Jurkat, Clone E6-1 (cell line): ENCODE results near the gene KCNAB1.

Experiments
- DNase-seq: peaks from one replicate; pipeline ENCODE4 v3.0.0-alpha.2; 2011; ENCODE audit warnings: low read depth, low spot score
- H3K4me3 ChIP-seq: 2 replicates; pipeline ENCODE4 v1.5.1; 2011; ENCODE audit warnings: mild to moderate bottlenecking, low read length, control low read depth, moderate library complexity

KCNAB1 gene

DNA sequence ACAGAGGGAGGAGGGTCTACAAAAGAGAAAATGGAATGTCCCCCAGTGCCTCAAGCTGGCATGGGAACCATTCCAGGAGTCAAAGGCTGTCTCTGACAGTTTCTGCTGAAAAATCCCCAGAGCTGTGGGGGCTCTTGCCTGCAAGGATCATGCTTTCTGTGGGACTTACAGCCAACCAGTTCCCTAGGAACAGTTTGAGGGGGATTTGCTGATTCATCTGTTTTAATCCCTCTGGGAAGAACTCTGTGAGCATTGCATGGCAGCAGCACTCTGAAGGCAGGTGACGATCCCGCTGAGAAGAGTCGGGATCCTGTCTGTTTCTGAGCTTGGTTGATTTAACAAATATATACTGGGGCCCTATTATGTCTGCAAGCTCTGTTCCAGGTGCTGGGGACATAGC is 258.5 kb downstream of the KCNAB1 start:
- DNase-seq, result no peak
- no peak overlapping the region for H3K4me3 ChIP-seq

DNA sequence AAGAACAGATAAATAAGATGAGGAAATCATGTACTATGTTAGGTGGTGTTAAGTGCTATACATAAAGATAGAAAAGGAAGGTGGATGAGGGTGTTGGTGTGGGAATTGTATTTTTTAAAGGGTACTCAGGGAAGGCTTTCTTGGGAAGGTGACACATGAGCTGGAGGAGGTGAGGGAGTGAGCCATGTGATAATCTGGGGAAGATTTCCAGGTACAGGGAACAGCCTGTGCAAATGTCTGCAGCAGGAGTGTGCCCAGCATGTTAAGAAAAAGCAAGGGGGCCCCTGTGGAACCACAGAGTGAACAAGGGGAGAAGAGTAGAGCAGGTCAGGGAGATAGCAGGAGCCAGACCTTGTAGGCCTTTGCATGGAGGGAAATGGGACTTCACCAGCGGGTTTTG is 258.9 kb downstream of the KCNAB1 start:
- DNase-seq, result no peak
- no peak overlapping the region for H3K4me3 ChIP-seq

GRCh38 chr3:156381253-156381652 is 260.9 kb downstream of the KCNAB1 start:
- DNase-seq, result no peak
- no peak overlapping the region for H3K4me3 ChIP-seq

- DNase-seq, result no peak
- no peak overlapping the region for H3K4me3 ChIP-seq
Observed at GRCh38 chr3:156382458-156383346, 262.3 kb downstream of the KCNAB1 start.

- no peak for DNase-seq
- no peak overlapping the region for H3K4me3 ChIP-seq
Observed at GRCh38 chr3:156383441-156384025, 263.2 kb downstream of the KCNAB1 start.

DNA sequence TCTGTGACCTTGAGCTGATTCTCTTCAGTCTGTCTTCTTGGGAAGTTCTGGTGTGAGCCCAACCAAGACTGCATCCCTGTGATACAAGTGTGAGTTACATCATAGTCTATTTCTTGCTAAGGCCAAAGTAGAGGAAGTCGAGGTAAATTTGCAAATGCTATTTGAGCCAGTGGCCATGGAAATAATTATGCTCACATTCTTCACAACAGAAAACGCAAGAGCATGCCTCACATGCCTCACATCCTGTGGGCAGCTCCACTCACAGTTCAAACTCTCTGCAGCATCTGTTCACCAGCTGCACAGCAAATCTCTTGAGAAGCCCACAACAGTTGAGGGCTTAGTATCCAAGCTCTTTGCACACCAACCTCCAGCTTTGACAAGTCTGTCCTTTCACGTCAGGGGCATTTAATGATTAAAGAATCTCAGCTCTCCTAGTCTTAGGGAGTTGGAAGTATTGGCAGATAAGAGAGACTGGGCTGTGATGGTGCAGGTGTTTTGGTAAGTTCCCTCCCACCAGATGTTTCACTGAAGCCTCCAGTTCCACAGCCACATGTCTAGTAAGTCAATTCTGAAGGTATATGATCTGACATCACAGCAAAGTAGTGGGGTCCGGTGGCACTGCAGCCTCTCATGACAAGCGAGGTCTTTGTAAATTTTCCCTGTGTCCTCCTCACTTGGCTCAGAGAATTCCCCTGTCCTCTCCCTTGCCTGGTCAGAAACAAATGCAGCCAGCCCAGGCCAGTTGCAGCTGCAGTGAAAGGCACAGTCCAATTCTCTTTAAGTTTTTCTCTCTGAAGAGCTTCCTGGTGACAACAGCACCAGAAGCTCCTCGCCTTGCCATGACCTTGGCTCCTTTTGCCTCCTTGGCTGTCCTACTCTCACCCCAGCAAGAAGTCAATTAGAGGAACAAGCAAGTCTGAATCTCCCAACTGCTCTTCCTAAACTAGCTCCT is 268.4 kb downstream of the KCNAB1 start:
- no peak for DNase-seq
- no peak overlapping the region for H3K4me3 ChIP-seq

- no peak overlapping the region for H3K4me3 ChIP-seq
- no peak for DNase-seq
Observed at GRCh38 chr3:156389449-156389950, 269.1 kb downstream of the KCNAB1 start.

DNA sequence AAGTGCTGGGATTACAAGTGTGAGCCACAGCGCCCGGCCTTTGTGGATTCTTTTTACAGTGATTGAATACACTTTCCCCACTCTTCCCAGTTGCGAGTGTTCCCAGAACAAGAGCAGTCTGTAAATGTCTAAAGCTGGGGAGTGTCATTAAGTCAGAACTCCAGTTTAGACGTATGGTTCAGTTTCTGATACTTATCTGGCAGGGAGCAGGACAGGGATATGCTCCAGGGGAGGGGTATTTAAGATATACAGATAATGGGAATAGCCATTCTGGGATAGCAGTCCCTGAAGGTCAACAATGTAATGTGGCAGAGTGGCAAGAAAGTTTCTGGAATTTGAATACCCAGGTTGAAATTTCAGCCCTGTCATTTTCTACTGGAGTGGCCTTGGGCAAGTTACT is 270.5 kb downstream of the KCNAB1 start:
- H3K4me3 ChIP-seq, result no peak overlapping the region
- DNase-seq, result no peak

DNA sequence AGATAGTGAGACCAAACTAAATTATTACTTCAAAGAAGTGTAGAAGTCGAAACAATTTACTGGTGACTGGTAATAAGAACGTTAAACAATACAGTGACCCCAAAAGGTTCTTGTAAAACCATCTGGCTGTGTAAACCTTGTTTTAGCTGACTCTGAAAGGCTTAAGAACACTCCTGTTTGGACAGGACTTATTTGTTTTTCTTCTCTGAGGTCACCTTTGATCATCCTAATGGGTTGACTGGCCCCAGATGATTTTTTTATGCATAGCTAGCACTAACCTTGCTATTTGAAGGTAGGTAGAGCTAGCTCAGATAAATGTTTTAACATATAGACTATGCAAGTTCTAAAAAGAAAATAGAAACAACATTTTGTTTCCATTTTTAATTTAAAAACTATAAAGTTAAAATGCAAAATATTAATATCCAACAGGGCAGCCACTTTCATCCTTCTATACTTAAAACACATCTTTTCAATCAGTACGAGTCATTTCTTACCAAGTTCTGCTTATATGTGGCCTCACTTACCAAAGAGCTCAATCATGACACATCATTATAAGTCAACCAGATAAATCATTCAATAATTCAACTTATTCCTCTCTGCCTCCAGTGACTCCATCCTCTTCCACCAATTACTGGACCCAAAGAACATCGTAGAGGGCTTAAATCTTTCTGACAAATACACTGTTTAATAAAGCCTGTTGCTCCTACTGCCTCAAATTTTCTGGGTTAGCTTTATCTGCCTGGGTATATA is 275.8 kb downstream of the KCNAB1 start:
- DNase-seq, result no peak
- no peak overlapping the region for H3K4me3 ChIP-seq

DNA sequence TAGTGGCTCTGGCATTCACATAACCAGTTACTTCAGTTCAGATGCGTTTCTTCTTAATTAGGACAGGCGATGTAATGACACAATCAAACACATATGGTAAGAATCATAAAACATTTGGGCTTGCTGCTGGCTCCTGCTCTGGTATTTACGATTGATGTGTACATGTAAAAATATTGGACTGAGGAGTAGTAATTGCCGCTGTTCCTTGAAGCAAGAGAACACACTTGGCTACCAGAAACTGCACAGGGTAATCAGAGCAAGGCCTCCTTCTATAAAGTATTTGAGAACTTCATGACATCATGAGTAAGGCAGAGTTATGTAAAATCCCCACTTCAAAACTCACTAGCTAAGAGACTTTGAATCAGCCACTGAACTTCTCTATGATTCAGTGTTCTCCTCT is 276.5 kb downstream of the KCNAB1 start:
- no peak for DNase-seq
- H3K4me3 ChIP-seq, result no peak overlapping the region

GRCh38 chr3:156397534-156397933 is 277.2 kb downstream of the KCNAB1 start:
- no peak overlapping the region for H3K4me3 ChIP-seq
- DNase-seq, result no peak

DNA sequence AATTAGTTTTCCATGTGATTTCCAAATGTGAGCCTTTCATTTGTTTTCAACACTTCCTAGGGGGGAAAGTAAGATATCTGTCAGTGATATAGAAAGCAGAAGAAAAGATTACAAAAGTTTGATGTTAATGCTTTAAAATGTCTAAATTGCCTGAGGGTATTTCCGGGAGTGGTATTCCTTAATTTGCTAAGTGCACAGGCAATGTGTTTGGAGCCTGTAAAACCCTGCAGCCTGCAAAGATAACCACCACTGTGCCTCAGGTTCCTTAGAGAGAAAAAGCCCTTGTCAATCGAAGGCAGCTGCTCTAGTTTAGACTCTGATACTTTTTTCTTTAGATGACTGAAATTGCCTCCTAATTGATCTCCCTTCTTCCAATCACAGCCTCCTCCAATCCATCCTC is 279.7 kb downstream of the KCNAB1 start:
- no peak for DNase-seq
- no peak overlapping the region for H3K4me3 ChIP-seq

DNA sequence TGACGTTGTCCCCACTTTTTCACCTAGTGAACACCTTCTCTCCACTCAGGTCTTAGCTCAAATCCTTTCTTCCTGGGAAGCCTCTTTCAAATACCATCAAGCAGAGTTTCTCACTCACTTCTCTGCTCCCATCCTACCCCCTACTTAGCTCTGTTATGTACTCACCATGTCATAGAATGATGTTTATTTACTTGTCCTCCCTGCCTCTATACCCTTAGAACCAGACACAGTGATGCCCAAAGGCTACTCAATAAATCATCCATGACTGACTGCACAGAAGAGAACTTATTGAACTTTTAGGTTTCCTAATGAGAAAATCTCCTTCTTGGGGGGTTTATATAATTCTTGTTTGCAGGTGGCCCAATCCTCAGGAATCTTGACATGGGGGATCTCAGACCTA is 280.4 kb downstream of the KCNAB1 start:
- no peak for DNase-seq
- H3K4me3 ChIP-seq, result no peak overlapping the region

DNA sequence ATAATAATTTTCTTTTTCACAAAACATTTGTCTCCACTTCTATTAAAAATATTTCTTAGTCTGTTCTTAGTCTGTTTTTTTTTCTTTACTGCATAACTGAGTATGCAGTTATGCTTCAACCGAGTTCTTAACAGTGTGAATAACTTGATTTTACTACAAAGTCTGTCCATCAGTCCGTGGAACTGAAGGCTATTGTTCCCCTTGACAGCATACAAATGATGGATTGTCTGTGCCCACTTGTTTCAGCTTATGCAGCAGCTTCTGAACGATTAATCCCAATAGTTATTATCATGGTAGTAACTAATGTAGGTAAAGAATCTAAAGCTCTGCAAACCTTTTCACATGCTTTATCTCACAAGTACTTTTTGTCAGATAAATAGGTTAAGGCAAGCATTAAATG is 283.8 kb downstream of the KCNAB1 start:
- H3K4me3 ChIP-seq, result no peak overlapping the region
- no peak for DNase-seq

DNA sequence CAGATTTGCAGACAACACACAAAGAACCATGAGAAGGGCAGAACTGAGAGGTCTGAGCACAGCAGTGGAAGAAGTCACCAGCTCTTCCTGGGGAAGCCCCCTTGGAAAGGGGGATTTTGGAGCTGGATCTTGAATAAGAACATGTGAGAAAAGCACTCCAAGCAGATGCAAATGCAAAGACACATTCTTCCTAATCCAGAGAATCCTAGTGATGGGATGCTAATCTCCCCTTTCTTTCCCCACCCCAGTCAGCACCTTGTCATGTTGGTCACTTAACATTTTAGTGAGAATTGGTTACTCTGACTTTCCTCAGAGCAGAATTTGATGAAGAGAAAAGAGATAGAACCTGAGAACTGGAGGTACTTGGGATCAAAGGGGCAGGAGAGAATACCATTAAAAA is 286.0 kb downstream of the KCNAB1 start:
- H3K4me3 ChIP-seq, result no peak overlapping the region
- DNase-seq, result no peak

DNA sequence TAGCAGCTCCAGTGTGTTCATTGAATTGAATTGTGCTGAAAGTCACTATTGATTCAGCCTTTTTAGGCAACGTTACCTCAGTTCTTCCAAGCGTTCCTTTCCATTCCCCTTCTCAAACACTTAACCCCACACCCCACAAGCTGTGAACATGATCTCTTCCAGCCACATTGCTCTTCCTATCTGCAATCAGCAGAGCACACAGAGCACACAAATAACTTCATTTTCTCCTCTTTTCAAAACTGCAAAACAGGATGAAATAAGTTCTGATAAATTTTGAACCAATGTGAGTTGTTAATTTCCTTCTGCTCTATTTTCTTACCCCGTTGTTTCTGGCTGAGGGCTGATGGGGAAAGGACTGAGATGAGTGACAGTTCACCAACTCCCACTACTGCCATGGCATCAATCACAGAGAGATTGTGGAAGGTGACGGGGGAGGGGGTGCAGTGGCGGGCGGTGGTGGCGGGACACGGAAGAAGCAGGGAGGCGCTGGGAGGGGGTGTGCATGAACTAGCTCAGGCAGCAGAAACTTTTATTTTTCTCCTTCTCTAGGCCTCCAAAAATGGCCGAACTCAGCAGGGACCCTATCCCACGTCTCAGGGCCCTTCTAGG is 287.3 kb downstream of the KCNAB1 start:
- H3K4me3 ChIP-seq, result no peak overlapping the region
- DNase-seq, result no peak

- no peak for DNase-seq
- H3K4me3 ChIP-seq, result no peak overlapping the region
Observed at GRCh38 chr3:156409694-156410093, 289.3 kb downstream of the KCNAB1 start.

DNA sequence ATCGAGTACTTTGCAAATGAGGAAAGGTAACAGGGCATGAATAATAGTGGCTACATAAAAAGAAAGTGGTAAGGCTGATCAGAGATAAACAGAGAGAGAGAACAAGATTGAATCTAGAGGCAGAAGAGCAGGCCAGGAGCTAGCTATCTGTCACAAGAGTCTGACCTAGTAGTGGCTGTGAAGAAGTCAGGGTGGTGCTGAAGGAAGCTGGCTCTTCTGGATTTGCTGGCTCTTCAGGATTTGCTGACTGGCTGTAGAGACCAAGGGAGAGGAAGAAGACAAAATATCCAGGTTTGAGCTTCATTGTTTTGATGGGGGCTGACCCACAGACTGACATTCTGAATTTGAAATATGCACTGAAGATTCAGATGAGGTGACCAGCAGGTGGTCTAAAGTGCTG is 292.2 kb downstream of the KCNAB1 start:
- no peak overlapping the region for H3K4me3 ChIP-seq
- no peak for DNase-seq
